CD4-positive, alpha-beta T cell treated with Interferon alpha-2 for 1 hour (primary cell): ENCODE measurements around the gene CTDNEP1.

Source experiments
- DNase-seq, 2 donors: peaks; one replicate each; pipeline ENCODE4 v3.0.0-alpha.2; 2020 to 2022

CTDNEP1 gene

GRCh38 chr17:7226721-7227710 is 24.5 kb downstream of the CTDNEP1 start:
- DNase-seq, result no peak

- no peak for DNase-seq
Observed at GRCh38 chr17:7225711-7226331, 25.7 kb downstream of the CTDNEP1 start.

GRCh38 chr17:7224661-7225111 is 26.8 kb downstream of the CTDNEP1 start:
- DNase-seq, result no peak

- DNase-seq, result no peak
Observed at GRCh38 chr17:7224110-7224509, 27.4 kb downstream of the CTDNEP1 start.

GRCh38 chr17:7223375-7223774 is 28.2 kb downstream of the CTDNEP1 start:
- no peak for DNase-seq

GRCh38 chr17:7222972-7223292 is 28.6 kb downstream of the CTDNEP1 start:
- DNase-seq, result no peak

- DNase-seq, result no peak
Observed at GRCh38 chr17:7222093-7222971, 29.2 kb downstream of the CTDNEP1 start.

GRCh38 chr17:7221278-7222092 is 30.0 kb downstream of the CTDNEP1 start:
- no peak for DNase-seq

- peak; percentile 67 to 71 for DNase-seq
Observed at GRCh38 chr17:7220593-7221277, 30.8 kb downstream of the CTDNEP1 start.

GRCh38 chr17:7219812-7220592 is 31.5 kb downstream of the CTDNEP1 start, which contains the start of the genes ACADVL and DLG4:
Gene ACADVL (plus strand): TSS chr17:7219938. CDS start chr17:7219985, 47 bp downstream.
Gene DLG4 (minus strand): TSS chr17:7219836.
- DNase-seq, result peak; percentile 74 to 81

GRCh38 chr17:7219229-7219811 is 32.2 kb downstream of the CTDNEP1 start:
- no peak for DNase-seq

- no peak for DNase-seq
Observed at GRCh38 chr17:7218758-7219157, 32.8 kb downstream of the CTDNEP1 start.

- no peak for DNase-seq
Observed at GRCh38 chr17:7218166-7218565, 33.4 kb downstream of the CTDNEP1 start.

GRCh38 chr17:7217113-7217987 is 34.2 kb downstream of the CTDNEP1 start:
- DNase-seq, result no peak

- no peak for DNase-seq
Observed at GRCh38 chr17:7216242-7217112, 35.1 kb downstream of the CTDNEP1 start.

- no peak for DNase-seq
Observed at GRCh38 chr17:7215652-7216180, 35.8 kb downstream of the CTDNEP1 start.

- DNase-seq, result no peak
Observed at GRCh38 chr17:7215136-7215638, 36.3 kb downstream of the CTDNEP1 start.
